SK-N-SH treated with all-trans-retinoic acid at 6 μM for 48 hours (cell line): ENCODE data around the gene PAPPA.

Experiments
- ARNTL ChIP-seq: fragments of 450-650 bp; formaldehyde crosslinking; IDR thresholded peaks from 2 replicates; pipeline ENCODE4 v1.5.0; 2020; ENCODE audit warnings: low read depth, mild to moderate bottlenecking, moderate library complexity, borderline replicate concordance
- BACH2 ChIP-seq: fragments of 250-450 bp; sonication (Bioruptor Pico); IDR thresholded peaks from 2 replicates; pipeline ENCODE4 v1.9.0; 2021; ENCODE audit warnings: mild to moderate bottlenecking, borderline replicate concordance
- CSDC2 ChIP-seq: fragments of 250-450 bp; sonication (Bioruptor Pico); IDR thresholded peaks from 2 replicates; pipeline ENCODE4 v1.5.0; 2020; ENCODE audit warnings: mild to moderate bottlenecking, moderate library complexity
- OSR1 ChIP-seq: fragments of 250-450 bp; sonication (Bioruptor Pico); IDR thresholded peaks from 2 replicates; pipeline ENCODE4 v1.8.0; 2022; ENCODE audit warnings: moderate library complexity, mild to moderate bottlenecking, inconsistent platforms
- RARB ChIP-seq: fragments of 250-450 bp; sonication (Bioruptor Pico); IDR thresholded peaks from 2 replicates; pipeline ENCODE4 v1.8.0; 2021; ENCODE audit warnings: mild to moderate bottlenecking, moderate library complexity
- TCF4 ChIP-seq: fragments of 250-450 bp; sonication (Bioruptor Pico); IDR thresholded peaks from 2 replicates; pipeline ENCODE4 v1.8.0; 2021; ENCODE audit warnings: mild to moderate bottlenecking, moderate library complexity, borderline replicate concordance
- TOX ChIP-seq: fragments of 250-450 bp; sonication (Bioruptor Pico); IDR thresholded peaks from 2 replicates; pipeline ENCODE4 v1.8.0; 2021; ENCODE audit warnings: mild to moderate bottlenecking, moderate library complexity, borderline replicate concordance
- ZFP30 ChIP-seq: fragments of 450-650 bp; formaldehyde crosslinking; IDR thresholded peaks from 2 replicates; pipeline ENCODE4 v1.5.0; 2022; ENCODE audit warnings: mild to moderate bottlenecking, moderate library complexity
- ZNF70 ChIP-seq: fragments of 450-650 bp; formaldehyde crosslinking; IDR thresholded peaks from 2 replicates; pipeline ENCODE4 v1.5.0; 2020; ENCODE audit warnings: mild to moderate bottlenecking, moderate library complexity
- ZNF8 ChIP-seq: fragments of 450-650 bp; formaldehyde crosslinking; IDR thresholded peaks from 2 replicates; pipeline ENCODE4 v1.5.0; 2020; ENCODE audit warnings: mild to moderate bottlenecking, moderate library complexity
- TF ChIP-seq, protein P1 (sequence below): fragments of 250-450 bp; sonication (Bioruptor Pico); IDR thresholded peaks from 2 replicates; pipeline ENCODE4 v1.5.1; 2020; ENCODE audit warnings: low read depth, mild to moderate bottlenecking, moderate library complexity

DNA sequence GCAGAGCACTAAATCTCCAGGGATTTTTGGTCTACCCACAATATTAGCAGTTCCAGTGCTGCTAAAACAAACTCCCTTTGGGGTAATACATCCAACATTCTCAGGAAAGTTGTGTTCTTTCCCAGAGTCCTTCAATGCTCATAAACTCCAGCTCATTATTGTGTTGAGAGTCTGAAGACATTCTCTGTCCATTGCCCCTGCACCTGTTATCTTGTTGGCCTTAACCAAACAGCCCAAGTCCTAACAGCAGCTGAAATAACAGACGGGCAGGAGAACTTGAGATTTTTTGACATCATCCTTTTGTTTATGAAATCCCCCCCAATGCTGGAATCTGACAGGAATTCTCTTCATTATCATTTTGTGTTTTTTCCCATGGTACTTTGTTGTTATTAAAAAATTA lies 110.8 kb downstream of the PAPPA start:
- TF ChIP-seq TCF4 (CRISPR knock-in tag): no peak
- TF ChIP-seq ARNTL (CRISPR knock-in tag): no peak
- no peak for TF ChIP-seq RARB (CRISPR knock-in tag)
- no peak for TF ChIP-seq OSR1 (CRISPR knock-in tag)
- TF ChIP-seq CSDC2 (CRISPR knock-in tag): no peak
- no peak for TF ChIP-seq ZNF70 (CRISPR knock-in tag)
- no peak for TF ChIP-seq TOX (CRISPR knock-in tag)
- no peak for TF ChIP-seq ZFP30 (CRISPR knock-in tag)
- TF ChIP-seq BACH2: no peak
- no peak for TF ChIP-seq ZNF8
- TF ChIP-seq, protein P1, sequence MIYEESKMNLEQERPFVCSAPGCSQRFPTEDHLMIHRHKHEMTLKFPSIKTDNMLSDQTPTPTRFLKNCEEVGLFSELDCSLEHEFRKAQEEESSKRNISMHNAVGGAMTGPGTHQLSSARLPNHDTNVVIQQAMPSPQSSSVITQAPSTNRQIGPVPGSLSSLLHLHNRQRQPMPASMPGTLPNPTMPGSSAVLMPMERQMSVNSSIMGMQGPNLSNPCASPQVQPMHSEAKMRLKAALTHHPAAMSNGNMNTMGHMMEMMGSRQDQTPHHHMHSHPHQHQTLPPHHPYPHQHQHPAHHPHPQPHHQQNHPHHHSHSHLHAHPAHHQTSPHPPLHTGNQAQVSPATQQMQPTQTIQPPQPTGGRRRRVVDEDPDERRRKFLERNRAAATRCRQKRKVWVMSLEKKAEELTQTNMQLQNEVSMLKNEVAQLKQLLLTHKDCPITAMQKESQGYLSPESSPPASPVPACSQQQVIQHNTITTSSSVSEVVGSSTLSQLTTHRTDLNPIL (CRISPR knock-in tag): no peak
